CD4-positive, alpha-beta T cell treated with Interleukin-17A for 4 hours (primary cell): ENCODE results near the gene RALGPS1.

Experiments used
- DNase-seq: peaks from one replicate; pipeline ENCODE4 v3.0.0-alpha.2; 2020; ENCODE audit warnings: mixed read lengths

The RALGPS1 gene

GRCh38 chr9:127058011-127058644 lies 143.5 kb downstream of the RALGPS1 start:
- no peak for DNase-seq

- DNase-seq: no peak
These were observed 144.1 kb downstream of the RALGPS1 start for GRCh38 chr9:127058645-127059021.

GRCh38 chr9:127059030-127059429 lies 144.4 kb downstream of the RALGPS1 start:
- no peak for DNase-seq

- DNase-seq: no peak
These were observed 145.3 kb downstream of the RALGPS1 start for GRCh38 chr9:127059765-127060361.

GRCh38 chr9:127061411-127061810 lies 146.8 kb downstream of the RALGPS1 start:
- DNase-seq: no peak

- DNase-seq: no peak
These were observed 149.8 kb downstream of the RALGPS1 start for GRCh38 chr9:127064335-127064734.

- no peak for DNase-seq
These were observed 151.0 kb downstream of the RALGPS1 start for GRCh38 chr9:127065592-127065991.

GRCh38 chr9:127066060-127066850 lies 151.7 kb downstream of the RALGPS1 start:
- no peak for DNase-seq

GRCh38 chr9:127066851-127067136 lies 152.2 kb downstream of the RALGPS1 start:
- no peak for DNase-seq

- no peak for DNase-seq
These were observed 153.1 kb downstream of the RALGPS1 start for GRCh38 chr9:127067603-127068220.

- no peak for DNase-seq
These were observed 160.3 kb downstream of the RALGPS1 start for GRCh38 chr9:127074561-127075548.

GRCh38 chr9:127075624-127076372 lies 161.2 kb downstream of the RALGPS1 start:
- no peak for DNase-seq

GRCh38 chr9:127076860-127077643 lies 162.5 kb downstream of the RALGPS1 start:
- no peak for DNase-seq

GRCh38 chr9:127077644-127077946 lies 163.0 kb downstream of the RALGPS1 start:
- DNase-seq: no peak

GRCh38 chr9:127078336-127078735 lies 163.8 kb downstream of the RALGPS1 start:
- no peak for DNase-seq

- no peak for DNase-seq
These were observed 164.4 kb downstream of the RALGPS1 start for GRCh38 chr9:127078988-127079387.

- no peak for DNase-seq
These were observed 165.0 kb downstream of the RALGPS1 start for GRCh38 chr9:127079446-127080140.

- DNase-seq: no peak
These were observed 166.9 kb downstream of the RALGPS1 start for GRCh38 chr9:127081250-127082185.
